ENCODE measurements around the gene SUSD3.
"Not testable (repeated sequence)": the region's sequence is repeated elsewhere in the genome, so short reads cannot be mapped to it uniquely, and the experiment has no call there.

SUSD3 gene

GRCh38 chr9:93091453-93092081 is 33.1 kb downstream of the SUSD3 start:
- peak in 3 of 56 donors; percentile 24 to 42 (median 28) for DNase-seq

- DNase-seq, result no peak
Observed at GRCh38 chr9:93092251-93092991, 33.9 kb downstream of the SUSD3 start.

- no peak for DNase-seq
Observed at GRCh38 chr9:93093127-93093876, 34.8 kb downstream of the SUSD3 start.

GRCh38 chr9:93093877-93094657 is 35.6 kb downstream of the SUSD3 start:
- DNase-seq, result no peak

GRCh38 chr9:93094658-93095204 is 36.2 kb downstream of the SUSD3 start:
- DNase-seq, result peak in 30 of 56 donors; percentile 16 to 70 (median 38)

- DNase-seq, result peak; percentile 40 to 100 (median 99)
Observed at GRCh38 chr9:93095205-93096130, 37.0 kb downstream of the SUSD3 start.

- DNase-seq, result peak in 21 of 56 donors; percentile 27 to 86 (median 58)
Observed at GRCh38 chr9:93096131-93096802, 37.8 kb downstream of the SUSD3 start, which contains the start of gene CARD19. Gene CARD19, plus strand, starts transcription at chr9:93096217. Its CDS starts 129 bp downstream, at chr9:93096346.

GRCh38 chr9:93096811-93097382 is 38.4 kb downstream of the SUSD3 start:
- DNase-seq, result peak in 2 of 56 donors; percentile 48 to 62

- DNase-seq, result peak in 35 of 56 donors; percentile 11 to 81 (median 44)
Observed at GRCh38 chr9:93097511-93098201, 39.2 kb downstream of the SUSD3 start.

GRCh38 chr9:93098236-93098946 is 39.9 kb downstream of the SUSD3 start:
- DNase-seq, result peak in 50 of 56 donors; percentile 21 to 90 (median 70)

- DNase-seq, result no peak
Observed at GRCh38 chr9:93099551-93100275, 41.2 kb downstream of the SUSD3 start.

- DNase-seq, result no peak
Observed at GRCh38 chr9:93100276-93100636, 41.8 kb downstream of the SUSD3 start.

- DNase-seq, result not testable (repeated sequence)
Observed at GRCh38 chr9:93101086-93101485, 42.6 kb downstream of the SUSD3 start.

- DNase-seq, result no peak
Observed at GRCh38 chr9:93105620-93106019, 47.1 kb downstream of the SUSD3 start.

- DNase-seq, result no peak
Observed at GRCh38 chr9:93107151-93107824, 48.8 kb downstream of the SUSD3 start.

GRCh38 chr9:93107825-93108161 is 49.3 kb downstream of the SUSD3 start:
- DNase-seq, result no peak
